Choroid plexus epithelial cell (primary cell): ENCODE data around the gene ZBTB40.
A peak's percentile ranks its signal among the peaks of the same experiment; 100 is the strongest.

Experiments
- DNase-seq: peaks from one replicate; pipeline ENCODE4 v3.0.0-alpha.2; 2010; ENCODE audit warnings: low read depth
- H3K4me3 ChIP-seq: 2 replicates; pipeline ENCODE4 v1.5.1; 2011; ENCODE audit warnings: low read depth, mild to moderate bottlenecking, control low read depth, low read length, moderate library complexity
- CTCF ChIP-seq: conservative IDR thresholded peaks from 2 replicates; pipeline ENCODE4 v1.5.1; 2011; ENCODE audit warnings: low read depth, mild to moderate bottlenecking, control low read depth, inconsistent platforms, low read length, moderate library complexity

ZBTB40 gene

GRCh38 chr1:22500058-22500457 is 48.4 kb downstream of the ZBTB40 start:
- TF ChIP-seq CTCF = peak; percentile 19
- no peak overlapping the region for H3K4me3 ChIP-seq

GRCh38 chr1:22500471-22500870 is 48.8 kb downstream of the ZBTB40 start:
- no peak for TF ChIP-seq CTCF
- DNase-seq = peak; percentile 70
- no peak overlapping the region for H3K4me3 ChIP-seq

More at GRCh38 chr1:22500058-22500457, 48.4 kb downstream of the ZBTB40 start:
- peak; percentile 74 for DNase-seq

- no peak for TF ChIP-seq CTCF
- DNase-seq = no peak
- H3K4me3 ChIP-seq = no peak overlapping the region
Observed at GRCh38 chr1:22502202-22502601, 50.6 kb downstream of the ZBTB40 start.

GRCh38 chr1:22503721-22504410 is 52.2 kb downstream of the ZBTB40 start:
- peak; percentile 83 for DNase-seq
- no peak overlapping the region for H3K4me3 ChIP-seq
- TF ChIP-seq CTCF = no peak

- TF ChIP-seq CTCF = no peak
- no peak overlapping the region for H3K4me3 ChIP-seq
- DNase-seq = no peak
Observed at GRCh38 chr1:22506130-22506692, 54.6 kb downstream of the ZBTB40 start.

- no peak for TF ChIP-seq CTCF
- DNase-seq = no peak
Observed at GRCh38 chr1:22507587-22507986, 55.9 kb downstream of the ZBTB40 start.

GRCh38 chr1:22508329-22508728 is 56.7 kb downstream of the ZBTB40 start:
- TF ChIP-seq CTCF = no peak

More at GRCh38 chr1:22507587-22507986, 55.9 kb downstream of the ZBTB40 start:
- no peak overlapping the region for H3K4me3 ChIP-seq

More at GRCh38 chr1:22508329-22508728, 56.7 kb downstream of the ZBTB40 start:
- peak; percentile 50 for DNase-seq
- no peak overlapping the region for H3K4me3 ChIP-seq
